Measurements from ENCODE around the gene HCFC1.

The HCFC1 gene

DNA sequence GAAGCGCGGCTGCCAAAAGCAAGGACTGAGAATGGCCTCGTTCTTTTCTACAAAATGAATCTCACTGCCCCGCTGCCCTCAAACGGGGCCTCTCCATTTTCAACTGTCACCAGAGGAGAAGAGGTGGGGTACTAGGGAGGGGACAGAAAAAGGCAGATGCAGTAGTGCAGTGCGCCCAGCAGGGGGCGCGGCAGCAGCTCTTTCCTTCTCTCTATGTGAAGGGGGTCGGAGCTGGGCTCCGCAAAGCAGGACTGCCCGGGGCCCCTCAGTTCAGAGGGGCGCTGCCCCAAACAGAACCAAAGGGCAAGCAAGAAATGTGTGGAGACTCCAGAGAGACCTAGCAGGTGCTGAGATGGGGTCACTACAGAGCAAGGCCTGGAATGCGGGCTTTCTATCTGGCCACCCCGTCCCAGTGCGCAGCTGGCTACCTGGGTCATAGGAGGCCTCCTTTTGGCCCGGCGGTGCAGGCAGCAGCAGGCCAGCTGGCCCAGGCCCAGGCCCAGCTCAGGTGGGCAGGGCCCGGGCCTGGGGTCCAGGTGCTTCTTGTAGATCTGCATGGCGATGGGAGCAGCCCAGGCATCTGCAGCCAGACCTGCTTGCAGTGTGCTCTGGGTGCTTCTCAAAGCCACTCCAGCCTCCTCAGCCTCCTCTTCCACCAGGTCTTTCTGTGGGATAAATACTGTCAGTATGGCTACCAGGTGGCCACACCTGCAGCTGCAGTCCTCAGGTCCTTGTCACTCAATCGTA lies 42.2 kb upstream of the HCFC1 start:
- TF ChIP-seq, protein P1, sequence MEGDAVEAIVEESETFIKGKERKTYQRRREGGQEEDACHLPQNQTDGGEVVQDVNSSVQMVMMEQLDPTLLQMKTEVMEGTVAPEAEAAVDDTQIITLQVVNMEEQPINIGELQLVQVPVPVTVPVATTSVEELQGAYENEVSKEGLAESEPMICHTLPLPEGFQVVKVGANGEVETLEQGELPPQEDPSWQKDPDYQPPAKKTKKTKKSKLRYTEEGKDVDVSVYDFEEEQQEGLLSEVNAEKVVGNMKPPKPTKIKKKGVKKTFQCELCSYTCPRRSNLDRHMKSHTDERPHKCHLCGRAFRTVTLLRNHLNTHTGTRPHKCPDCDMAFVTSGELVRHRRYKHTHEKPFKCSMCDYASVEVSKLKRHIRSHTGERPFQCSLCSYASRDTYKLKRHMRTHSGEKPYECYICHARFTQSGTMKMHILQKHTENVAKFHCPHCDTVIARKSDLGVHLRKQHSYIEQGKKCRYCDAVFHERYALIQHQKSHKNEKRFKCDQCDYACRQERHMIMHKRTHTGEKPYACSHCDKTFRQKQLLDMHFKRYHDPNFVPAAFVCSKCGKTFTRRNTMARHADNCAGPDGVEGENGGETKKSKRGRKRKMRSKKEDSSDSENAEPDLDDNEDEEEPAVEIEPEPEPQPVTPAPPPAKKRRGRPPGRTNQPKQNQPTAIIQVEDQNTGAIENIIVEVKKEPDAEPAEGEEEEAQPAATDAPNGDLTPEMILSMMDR (IDR thresholded peaks at IDR 0.05; ENCODE audit: low read depth, low read length, missing control alignments), result peak; percentile 91
- no peak overlapping the region for H3K27ac ChIP-seq
- in situ Hi-C loops (cut with HindIII; ENCODE audit: low pct_ligation_motif_present, low sequenced_read_pairs), result no loop called here
- no peak overlapping the region for H3K4me3 ChIP-seq (ENCODE audit: low read depth, low read length)
- H3K27me3 ChIP-seq (replicated peaks), result no peaks in the 10 kb centered on the region
- DNase-seq, result no peak
- H3K36me3 ChIP-seq (replicated peaks), result peaks cover 8% of the 10 kb centered on the region

- H3K27ac ChIP-seq, result no peak overlapping the region
- in situ Hi-C loops (cut with HindIII; ENCODE audit: low pct_ligation_motif_present, low sequenced_read_pairs), result no loop called here
Observed at GRCh38 chrX:154013001-154013421, 41.4 kb upstream of the HCFC1 start.

DNA sequence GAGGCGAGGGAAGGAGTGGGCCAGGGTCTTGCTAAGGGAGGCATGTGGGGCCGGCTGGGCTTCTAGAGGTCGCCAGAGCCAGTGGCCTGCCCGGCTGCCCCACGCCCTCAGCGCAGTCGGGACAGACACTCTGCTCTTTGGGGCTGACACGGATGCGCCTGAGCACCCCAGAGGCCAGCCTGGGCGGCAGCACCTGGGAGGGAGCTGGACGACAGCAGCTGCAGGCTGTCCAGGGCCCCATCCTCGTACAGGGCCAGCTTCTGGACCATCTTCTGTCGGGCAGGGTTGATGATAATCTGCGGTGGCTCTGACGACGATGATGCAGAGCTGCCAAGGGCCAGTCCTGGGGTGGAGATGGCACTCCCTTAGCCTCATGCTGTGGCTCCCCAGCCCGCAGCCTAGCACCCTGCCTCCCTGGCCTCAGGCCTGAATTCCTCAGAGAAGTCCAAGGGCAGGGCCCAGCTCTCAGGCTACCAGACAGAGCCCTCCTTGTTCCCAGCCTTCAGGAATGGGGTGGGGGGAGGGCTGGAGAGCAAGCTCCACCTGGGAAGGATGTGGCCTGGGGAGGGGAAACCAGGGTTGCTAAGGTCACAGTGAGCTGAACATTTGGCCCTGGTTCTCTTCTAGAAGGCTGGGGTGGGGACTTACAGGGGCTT lies 40.8 kb upstream of the HCFC1 start:
- TF ChIP-seq, protein P1 (IDR thresholded peaks at IDR 0.05; ENCODE audit: low read depth, low read length, missing control alignments), result no peak
- Histone ChIP-seq H3K27me3 (replicated peaks) (no peaks in the 10 kb centered on the region), H3K36me3 (replicated peaks) (peaks cover 8% of the 10 kb centered on the region), H3K27ac (no peak overlapping the region), H3K4me3 (ENCODE audit: low read depth, low read length) (no peak overlapping the region)
- no peak for DNase-seq
- in situ Hi-C loops (cut with HindIII; ENCODE audit: low pct_ligation_motif_present, low sequenced_read_pairs), result no loop called here

More at GRCh38 chrX:154013001-154013421, 41.4 kb upstream of the HCFC1 start:
- no peak for DNase-seq
- TF ChIP-seq, protein P1 (IDR thresholded peaks at IDR 0.05; ENCODE audit: low read depth, low read length, missing control alignments), result no peak
- no peak overlapping the region for H3K4me3 ChIP-seq (ENCODE audit: low read depth, low read length)
- no peaks in the 10 kb centered on the region for H3K27me3 ChIP-seq (replicated peaks)
- peaks cover 8% of the 10 kb centered on the region for H3K36me3 ChIP-seq (replicated peaks)

- H3K36me3 ChIP-seq (replicated peaks), result peaks cover 3% of the 10 kb centered on the region
- DNase-seq, result no peak
- no peaks in the 10 kb centered on the region for H3K27me3 ChIP-seq (replicated peaks)
- no peak overlapping the region for H3K27ac ChIP-seq
- H3K4me3 ChIP-seq (ENCODE audit: low read depth, low read length), result no peak overlapping the region
- in situ Hi-C loops (cut with HindIII; ENCODE audit: low pct_ligation_motif_present, low sequenced_read_pairs), result no loop called here
- TF ChIP-seq, protein P1 (IDR thresholded peaks at IDR 0.05; ENCODE audit: low read depth, low read length, missing control alignments), result no peak
Observed at GRCh38 chrX:154011376-154012335, 40.0 kb upstream of the HCFC1 start.

- in situ Hi-C loops (cut with HindIII; ENCODE audit: low pct_ligation_motif_present, low sequenced_read_pairs), result no loop called here
- no peaks in the 10 kb centered on the region for H3K27me3 ChIP-seq (replicated peaks)
- DNase-seq, result no peak
- H3K4me3 ChIP-seq (ENCODE audit: low read depth, low read length), result no peak overlapping the region
- H3K36me3 ChIP-seq (replicated peaks), result peaks cover 3% of the 10 kb centered on the region
- TF ChIP-seq, protein P1 (IDR thresholded peaks at IDR 0.05; ENCODE audit: low read depth, low read length, missing control alignments), result no peak
- no peak overlapping the region for H3K27ac ChIP-seq
Observed at GRCh38 chrX:154010330-154011087, 38.9 kb upstream of the HCFC1 start.
